K562 (cell line): ENCODE measurements around the gene TIPIN. TPM values are rescaled to one million over a fixed set of nuclear protein-coding genes. Genes with fewer than 3 reads are reported as not detected.

Source experiments
- ATAC-seq: fragments of 200-7000 bp; cut with Tn5 transposase; 3 replicates; pipeline ENCODE4 v1.9.1; 2020; ENCODE audit warnings: moderate library complexity
- BruUV-seq: library from RNA; stranded (reverse); fragments of 400-500 nt; replicated peaks from 2 replicates; lab custom pipeline; 2021; lab: Mats Ljungman, UMichigan
- CTCF ChIA-PET: fragments of 300-600 bp; formaldehyde crosslinking; extraction: SDS; loops from one replicate; lab custom pipeline; 2021; ENCODE audit warnings: low intra/inter-chr PET ratio; lab: Yijun Ruan, JAX
- POLR2A ChIA-PET: fragments of 300-600, 350-650 bp; sonication (Branson Sonifier 250); formaldehyde crosslinking; extraction: SDS; loops from one replicate; lab custom pipeline; 2021; ENCODE audit warnings: antibody characterized with exemption, inconsistent platforms; lab: Yijun Ruan, JAX
- DNase-seq, 4 experiments: peaks; one replicate each; pipeline versions ENCODE4 v3.0.0 to v3.0.0-alpha.2; 2011 to 2018; ENCODE audit warnings: low spot score in 3 of 4, mixed read lengths in 3 of 4; ENCODE audit errors: extremely low read depth in 1 of 4
- FAIRE-seq: peaks from 2 replicates; lab custom pipeline; 2011; peaks lifted over from hg19 to GRCh38; lab: Jason Lieb, UNC
- H2AFZ ChIP-seq: 2 replicates; pipeline ENCODE4 v1.6.0; 2011; ENCODE audit warnings: low read depth, low read length, control low read depth, inconsistent platforms
- H3K27ac ChIP-seq: fragments of 200-600 bp; 3 replicates; pipeline ENCODE4 v1.8.0; 2011; ENCODE audit warnings: low read depth, mild to moderate bottlenecking, control low read depth, inconsistent platforms, low read length, moderate library complexity, mixed read lengths; ENCODE audit errors: extremely low read depth
- H3K27me3 ChIP-seq, 2 experiments: fragments of 300-600 bp in 1 of 2; 2 replicates in 1 of 2; 3 replicates in 1 of 2; pipeline versions ENCODE4 v1.6.0 to v1.8.0; 2011; ENCODE audit warnings: inconsistent platforms in 2 of 2, low read length in 2 of 2, mild to moderate bottlenecking in 1 of 2, mixed read lengths in 1 of 2, moderate library complexity in 1 of 2; ENCODE audit not compliant: control insufficient read depth in 2 of 2, insufficient read depth in 2 of 2
- H3K36me3 ChIP-seq: fragments of 300-600 bp; 3 replicates; pipeline ENCODE4 v1.8.0; 2011; ENCODE audit warnings: mild to moderate bottlenecking, low read length, inconsistent platforms; ENCODE audit not compliant: control insufficient read depth, insufficient read depth
- H3K4me1 ChIP-seq, 2 experiments: fragments of 200-600 bp in 1 of 2; replicated peaks in 1 of 2; 2 replicates in 1 of 2; 3 replicates in 1 of 2; pipeline versions ENCODE4 v1.5.1 to v1.8.0; 2011; ENCODE audit warnings: inconsistent platforms in 2 of 2, low read length in 2 of 2, mild to moderate bottlenecking in 1 of 2, mixed read lengths in 1 of 2, moderate library complexity in 1 of 2; ENCODE audit not compliant: control insufficient read depth in 2 of 2, insufficient read depth in 2 of 2
- H3K4me2 ChIP-seq: 2 replicates; pipeline ENCODE4 v1.6.1; 2011; ENCODE audit warnings: low read length, control low read depth, inconsistent platforms, mixed read lengths; ENCODE audit not compliant: insufficient read depth
- H3K4me3 ChIP-seq: fragments of 200-600 bp; sonication (generic), shearing (Covaris generic); 2 replicates; pipeline ENCODE4 v1.5.1; 2016; ENCODE audit warnings: control low read depth, inconsistent platforms
- H3K79me2 ChIP-seq: fragments of 200-600 bp; 3 replicates; pipeline ENCODE4 v1.8.0; 2011; ENCODE audit warnings: low read length, inconsistent platforms; ENCODE audit not compliant: control insufficient read depth, insufficient read depth
- H3K9ac ChIP-seq, 2 experiments: 2 replicates each; pipeline versions ENCODE4 v1.6.0 to v1.6.1; 2011; ENCODE audit warnings: low read depth in 2 of 2, low read length in 2 of 2, control low read depth in 1 of 2, inconsistent platforms in 1 of 2, mild to moderate bottlenecking in 1 of 2, mixed read lengths in 1 of 2; ENCODE audit not compliant: insufficient read depth in 1 of 2
- H3K9me1 ChIP-seq: one replicate; pipeline ENCODE4 v1.6.0; 2011; ENCODE audit warnings: inconsistent platforms, mild to moderate bottlenecking, low read length, moderate library complexity; ENCODE audit not compliant: control insufficient read depth, insufficient read depth
- H3K9me3 ChIP-seq: replicated peaks from 2 replicates; pipeline ENCODE4 v1.5.1; 2011; ENCODE audit warnings: low read depth, low read length, inconsistent platforms; ENCODE audit not compliant: control insufficient read depth, insufficient read depth
- H4K20me1 ChIP-seq: replicated peaks from 2 replicates; pipeline ENCODE4 v1.6.1; 2011; ENCODE audit warnings: low read length, inconsistent platforms, mixed read lengths; ENCODE audit not compliant: control insufficient read depth, insufficient read depth
- CREB3L1 ChIP-seq: fragments of 450-650 bp; IDR thresholded peaks from 2 replicates; pipeline ENCODE4 v1.6.1; 2014; ENCODE audit warnings: low read depth, mild to moderate bottlenecking, moderate library complexity, borderline replicate concordance
- KLF10 ChIP-seq: fragments of 250-450 bp; sonication (Bioruptor Pico); IDR thresholded peaks from 2 replicates; pipeline ENCODE4 v1.6.1; 2021; ENCODE audit warnings: matching md5 sums
- MEIS2 ChIP-seq: fragments of 450-650 bp; IDR thresholded peaks from 2 replicates; pipeline ENCODE4 v1.6.1; 2014; ENCODE audit warnings: mild to moderate bottlenecking; ENCODE audit not compliant: partially characterized antibody
- ZNF592 ChIP-seq: fragments of 450-650 bp; IDR thresholded peaks from 2 replicates; pipeline ENCODE4 v1.6.1; 2017; ENCODE audit warnings: antibody characterized with exemption, mild to moderate bottlenecking
- WGBS: fragments of 100-300 bp; shearing (Covaris generic); methylation state at CpG from one replicate; pipeline ENCODE4 v1.1.6; 2016; ENCODE audit warnings: low coverage, mixed read lengths; ENCODE audit not compliant: insufficient coverage; ENCODE audit errors: missing lambda C conversion rate; 5-methylcytosine and 5-hydroxymethylcytosine counted together
- in situ Hi-C: fragments of 300-500 bp; cut with MboI; formaldehyde crosslinking; loops from 4 replicates; pipeline ENCODE4 v1.15.0; 2018; ENCODE audit warnings: inconsistent platforms, mixed read lengths
- intact Hi-C: fragments of 100-400 bp; cut with micrococcal nuclease; formaldehyde crosslinking; loops from 2 replicates; pipeline ENCODE4 v1.14.2; 2022
- polyA plus RNA-seq, 8 experiments: library from polyadenylated mRNA; depleted of rRNA in 4 of 8; stranded (reverse) in 5 of 8; unstranded in 3 of 8; fragments of >200 nt; fragmentation: Nextera tagmentation in 2 of 8; fragmentation: Illumina TruSeq in 1 of 8; extraction: Ambion mirVana in 2 of 8; extraction: Trizol in 1 of 8; gene quantifications; 2 replicates each; pipeline versions ENCODE4 v1.2.1 to v1.2.3, GENCODE V29; 2011 to 2014; ENCODE audit warnings: inconsistent platforms in 1 of 8, missing spikeins in 1 of 8
- total RNA-seq, 7 experiments: library from RNA; depleted of rRNA in 6 of 7; stranded (reverse); fragments of >200 nt in 6 of 7; fragmentation: Illumina TruSeq in 2 of 7; extraction: Trizol in 2 of 7; gene quantifications; 2 replicates each; pipeline versions ENCODE4 v1.2.1 to v1.2.3, GENCODE V29; 2011 to 2021; ENCODE audit warnings: low replicate concordance in 1 of 7
- TF ChIP-seq, protein P1 (sequence below), 2 experiments: fragments of 450-650 bp; IDR thresholded peaks; 2 replicates each; pipeline ENCODE4 v1.6.1; 2016; ENCODE audit warnings: mild to moderate bottlenecking in 2 of 2, borderline replicate concordance in 1 of 2, low read depth in 1 of 2, moderate library complexity in 1 of 2

The TIPIN gene
- total and polyA plus RNA-seq, 9 of the 15 experiments (the other 6 are each of a cell fraction or from before 2014, with no cell fraction given) = 22.9 to 61.4 (median 42.0) TPM

DNA sequence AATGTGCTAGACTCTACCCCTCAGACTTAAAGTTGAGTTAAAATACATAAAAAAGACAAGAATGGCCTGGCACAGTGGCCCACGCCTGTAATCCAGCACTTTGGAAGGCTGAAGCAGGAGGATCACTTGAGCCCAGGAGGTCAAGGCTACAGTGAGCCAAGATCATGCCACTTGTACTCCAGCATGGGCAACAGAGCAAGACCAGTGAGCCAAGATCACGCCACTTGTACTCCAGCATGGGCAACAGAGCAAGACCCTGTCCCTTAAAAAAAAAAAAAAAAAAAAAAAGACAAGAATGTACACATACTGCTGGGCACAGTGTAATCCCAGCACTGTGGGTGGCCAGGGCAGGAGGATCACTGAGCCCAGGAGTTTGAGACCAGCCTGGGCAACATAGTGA lies 45.7 kb downstream of the TIPIN start (continued):
- TF ChIP-seq, protein P1, sequence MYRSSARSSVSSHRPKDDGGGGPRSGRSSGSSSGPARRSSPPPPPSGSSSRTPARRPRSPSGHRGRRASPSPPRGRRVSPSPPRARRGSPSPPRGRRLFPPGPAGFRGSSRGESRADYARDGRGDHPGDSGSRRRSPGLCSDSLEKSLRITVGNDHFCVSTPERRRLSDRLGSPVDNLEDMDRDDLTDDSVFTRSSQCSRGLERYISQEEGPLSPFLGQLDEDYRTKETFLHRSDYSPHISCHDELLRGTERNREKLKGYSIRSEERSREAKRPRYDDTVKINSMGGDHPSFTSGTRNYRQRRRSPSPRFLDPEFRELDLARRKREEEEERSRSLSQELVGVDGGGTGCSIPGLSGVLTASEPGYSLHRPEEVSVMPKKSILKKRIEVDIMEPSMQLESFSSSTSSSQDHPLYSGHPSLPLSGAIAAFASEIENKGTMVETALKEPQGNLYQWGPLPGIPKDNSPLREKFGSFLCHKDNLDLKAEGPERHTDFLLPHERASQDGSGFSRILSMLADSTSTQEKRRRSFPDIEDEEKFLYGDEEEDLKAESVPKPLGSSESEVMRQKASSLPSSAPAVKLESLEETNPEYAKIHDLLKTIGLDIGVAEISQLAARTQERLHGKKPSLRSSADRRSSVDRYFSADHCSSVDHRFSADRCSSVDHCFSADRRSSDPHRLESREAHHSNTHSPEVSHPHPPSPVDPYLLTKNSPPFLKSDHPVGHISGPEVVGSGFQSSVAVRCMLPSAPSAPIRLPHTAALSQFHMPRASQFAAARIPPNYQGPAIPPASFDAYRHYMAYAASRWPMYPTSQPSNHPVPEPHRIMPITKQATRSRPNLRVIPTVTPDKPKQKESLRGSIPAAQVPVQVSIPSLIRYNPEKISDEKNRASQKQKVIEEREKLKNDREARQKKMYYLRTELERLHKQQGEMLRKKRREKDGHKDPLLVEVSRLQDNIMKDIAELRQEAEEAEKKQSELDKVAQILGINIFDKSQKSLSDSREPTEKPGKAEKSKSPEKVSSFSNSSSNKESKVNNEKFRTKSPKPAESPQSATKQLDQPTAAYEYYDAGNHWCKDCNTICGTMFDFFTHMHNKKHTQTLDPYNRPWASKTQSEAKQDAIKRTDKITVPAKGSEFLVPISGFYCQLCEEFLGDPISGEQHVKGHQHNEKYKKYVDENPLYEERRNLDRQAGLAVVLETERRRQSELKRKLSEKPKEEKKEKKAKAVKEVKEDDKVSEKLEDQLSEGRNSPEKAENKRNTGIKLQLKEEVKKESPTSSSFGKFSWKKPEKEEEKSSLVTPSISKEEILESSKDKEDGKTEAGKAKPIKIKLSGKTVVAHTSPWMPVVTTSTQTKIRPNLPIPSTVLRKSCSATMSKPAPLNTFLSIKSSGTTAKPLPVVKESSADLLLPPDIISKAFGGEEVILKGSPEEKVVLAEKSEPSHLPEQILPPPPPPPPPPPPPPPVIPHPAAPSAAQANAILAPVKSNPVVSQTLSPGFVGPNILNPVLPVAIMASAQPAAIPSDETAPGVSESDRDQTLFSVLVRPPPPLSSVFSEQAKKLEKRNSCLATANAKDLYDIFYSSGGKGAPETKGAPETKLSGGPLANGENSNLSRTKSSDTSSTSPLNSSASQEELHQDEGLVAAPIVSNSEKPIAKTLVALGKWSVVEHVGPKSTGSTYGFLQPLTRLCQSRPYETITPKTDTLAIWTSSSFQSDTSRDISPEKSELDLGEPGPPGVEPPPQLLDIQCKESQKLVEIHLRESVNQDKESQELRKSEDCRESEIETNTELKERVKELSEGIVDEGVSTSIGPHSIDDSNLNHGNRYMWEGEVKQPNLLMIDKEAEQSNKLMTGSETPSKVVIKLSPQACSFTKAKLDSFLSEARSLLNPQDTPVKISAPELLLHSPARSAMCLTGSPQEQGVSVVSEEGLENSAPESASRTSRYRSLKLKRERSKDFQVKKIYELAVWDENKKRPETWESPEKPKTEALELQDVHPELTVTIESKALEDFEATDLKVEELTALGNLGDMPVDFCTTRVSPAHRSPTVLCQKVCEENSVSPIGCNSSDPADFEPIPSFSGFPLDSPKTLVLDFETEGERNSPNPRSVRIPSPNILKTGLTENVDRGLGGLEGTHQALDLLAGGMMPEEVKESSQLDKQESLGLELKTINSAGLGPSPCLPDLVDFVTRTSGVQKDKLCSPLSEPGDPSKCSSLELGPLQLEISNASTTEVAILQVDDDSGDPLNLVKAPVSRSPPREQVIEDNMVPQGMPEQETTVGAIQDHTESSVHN (IDR thresholded peaks at IDR 0.05; ENCODE audit: borderline replicate concordance in 1 of 2, low read depth in 1 of 2) = no peak
- TF ChIP-seq, all 486 proteins: peak for 0

GRCh38 chr15:66309828-66310227 lies 46.7 kb downstream of the TIPIN start:
- Histone ChIP-seq H3K9me3 (no peaks in the 10 kb centered on the region), H3K36me3 (peaks cover 60% of the 10 kb centered on the region), H3K4me3 (no peak overlapping the region), H3K27me3 (no peaks in the 10 kb centered on the region), H2AFZ (no peak overlapping the region), H3K4me2 (no peak overlapping the region), H3K79me2 (no peaks in the 10 kb centered on the region), H4K20me1 (no peaks in the 10 kb centered on the region), H3K9me1 (no peaks in the 10 kb centered on the region), H3K27ac (no peak overlapping the region), H3K9ac (no peak overlapping the region), H3K4me1 (peaks cover 0 to 3% of the 10 kb centered on the region in 2 experiments; a peak in 2 of 5 replicates)
- ATAC-seq (no peak; the same call in 2 of the 3 replicates), DNase-seq (no peak), FAIRE-seq (peak; percentile 40)
- 4% methylated on average over 3 of the region's 3 CpGs for WGBS
- ChIA-PET POLR2A (interaction anchor here (0.6 kb wide), 1 partner anchor 11 kb away, joined by 4 read pairs; no protein-coding TSS in a partner anchor), CTCF (no interaction called here)
- intact Hi-C loops (no loop called here), in situ Hi-C loops (no loop called here)
- no TSS peak for BruUV-seq
- no peak for TF ChIP-seq CREB3L1
- TF ChIP-seq KLF10 (CRISPR knock-in tag) = no peak
- TF ChIP-seq ZNF592 = no peak
- peak; percentile 4 for TF ChIP-seq MEIS2
